Activated gamma-delta T cell (primary cell): ENCODE results near the gene AOX1.
"Not testable (repeated sequence)": the region's sequence is repeated elsewhere in the genome, so short reads cannot be mapped to it uniquely, and the experiment has no call there.

Experiments
- DNase-seq: peaks from one replicate; lab custom pipeline; 2025; lab: John Stamatoyannopoulos, UW
- total RNA-seq, 2 donors: gene quantifications; one replicate each; lab custom pipeline; 2026; lab: John Stamatoyannopoulos, UW

Gene AOX1
- 0 to 0.05 reads per million in 2 donors for total RNA-seq

GRCh38 chr2:200585730-200586643 is at the start of gene AOX1:
Gene AOX1, plus strand, starts transcription at chr2:200586014. Its CDS starts 95 bp downstream, at chr2:200586109.
- DNase-seq: no peak

DNA sequence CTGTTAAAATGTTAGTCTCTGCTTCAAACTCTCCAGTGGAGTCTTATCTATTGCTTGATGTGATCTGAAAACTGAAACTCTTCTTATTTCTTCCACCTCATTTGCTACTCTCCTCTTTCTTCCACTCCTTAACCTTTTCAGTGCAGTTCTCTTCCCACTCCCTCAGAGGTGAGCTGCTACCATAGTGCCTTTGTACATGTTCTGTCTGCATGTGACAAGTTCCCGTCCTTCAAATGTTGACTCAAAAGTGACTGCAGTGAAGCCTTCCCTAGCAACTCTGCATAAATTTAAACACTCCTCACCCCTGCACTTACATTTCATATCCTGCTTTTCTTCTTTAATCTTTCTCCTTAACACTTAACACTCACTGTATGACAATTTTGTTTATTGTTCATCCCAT is 47.7 kb upstream of the AOX1 start:
- no peak for DNase-seq

GRCh38 chr2:200540793-200541192 is 45.0 kb upstream of the AOX1 start:
- DNase-seq: no peak

- not testable (repeated sequence) for DNase-seq
Measured at GRCh38 chr2:200566596-200566995, 19.2 kb upstream of the AOX1 start.

DNA sequence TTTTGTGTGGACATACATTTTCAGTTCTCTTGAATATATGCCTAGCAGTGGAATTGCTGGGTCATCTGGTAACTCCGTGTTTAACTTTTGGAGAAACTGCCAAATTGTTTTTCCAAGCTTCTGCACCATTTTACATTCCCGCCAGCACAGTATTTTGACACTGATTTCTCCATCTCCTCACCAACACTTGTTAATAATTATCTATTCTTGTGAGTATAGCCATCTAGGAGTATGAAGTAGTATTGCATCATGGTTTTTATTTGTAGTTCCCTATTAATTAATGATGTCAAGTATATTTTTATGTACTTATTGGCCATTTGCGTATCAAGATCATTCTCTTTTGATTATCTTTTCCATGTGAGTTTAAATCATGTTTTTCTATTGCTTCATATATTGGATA is 17.9 kb upstream of the AOX1 start:
- no peak for DNase-seq

DNA sequence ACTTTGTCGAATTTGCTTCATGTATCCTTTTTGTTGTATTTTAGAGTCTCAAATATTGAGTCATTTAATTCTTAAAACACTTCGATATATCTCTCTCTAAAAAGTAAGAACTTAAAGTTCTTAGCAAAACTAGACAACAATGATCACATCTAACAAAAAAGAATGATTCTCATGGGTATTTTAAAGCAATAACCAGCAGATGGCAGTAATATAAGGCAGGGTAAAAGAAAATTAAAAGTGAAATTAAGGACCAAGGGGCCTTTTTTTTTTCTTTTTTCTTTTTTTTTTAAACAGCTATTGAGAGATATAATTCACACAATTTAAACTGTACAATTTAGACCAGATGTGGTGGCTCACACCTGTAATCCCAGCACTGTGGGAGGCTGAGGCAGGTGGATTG is 9.9 kb upstream of the AOX1 start:
- DNase-seq: no peak

DNA sequence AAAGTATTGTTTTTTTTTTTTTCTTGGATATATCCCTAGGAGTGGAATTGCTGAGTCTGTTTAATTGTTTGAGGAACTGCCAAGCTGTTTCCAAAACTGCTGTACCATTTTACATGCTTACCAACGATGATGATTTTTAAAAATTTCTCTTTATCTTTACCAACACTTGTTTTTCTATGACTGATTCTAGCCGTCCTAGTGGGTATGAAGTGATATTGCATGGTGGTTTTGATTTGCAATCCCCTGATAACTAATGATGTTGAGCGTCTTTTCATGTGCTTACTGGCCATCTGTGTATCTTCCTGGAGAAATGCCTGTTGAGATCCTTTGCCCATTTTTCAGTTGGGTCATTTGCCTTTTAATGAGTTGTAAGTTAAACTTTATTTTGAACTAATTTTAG is 8.8 kb upstream of the AOX1 start:
- DNase-seq: no peak

DNA sequence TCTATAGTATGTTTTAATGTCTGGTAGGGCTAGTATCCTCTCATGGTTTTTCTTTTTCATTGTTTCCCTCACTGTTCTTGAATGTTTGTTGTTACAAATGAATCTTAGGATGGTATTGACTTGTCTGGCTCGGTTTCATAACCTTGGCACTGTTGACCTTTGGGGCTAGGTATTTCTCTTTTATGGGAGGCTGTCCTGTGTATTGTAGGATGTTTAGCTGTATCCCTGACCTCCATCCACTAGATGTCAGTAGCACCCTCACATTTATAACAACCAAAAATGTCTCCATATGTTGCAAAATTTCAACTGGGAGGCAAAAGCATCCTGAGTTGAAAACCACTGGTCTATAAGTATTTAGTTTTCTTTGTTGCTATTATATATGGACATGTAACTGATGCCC is 7.0 kb upstream of the AOX1 start:
- DNase-seq: no peak

- no peak for DNase-seq
Measured at GRCh38 chr2:200584639-200585038, 1.2 kb upstream of the AOX1 start.

DNA sequence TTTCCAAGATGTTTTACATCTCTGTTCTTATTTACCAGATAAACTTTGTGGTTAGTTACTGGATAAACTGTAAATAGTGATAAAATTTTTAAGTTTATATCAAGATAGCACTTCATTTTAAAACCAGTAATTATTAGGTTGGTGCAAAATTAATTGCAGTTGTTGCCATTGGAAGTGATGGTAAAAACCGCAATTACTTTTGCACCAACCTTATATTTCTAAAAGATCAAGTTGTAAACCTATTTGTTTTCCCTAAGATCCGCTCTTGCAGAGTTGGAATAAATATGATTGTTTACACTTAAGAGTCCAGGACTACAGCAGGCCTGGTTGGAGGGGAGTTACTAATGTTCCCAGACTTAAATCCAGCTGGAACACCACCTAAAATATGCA is 479 bp upstream of the AOX1 start:
- DNase-seq: no peak

- DNase-seq: no peak
Measured at GRCh38 chr2:200586644-200586975, 796 bp downstream of the AOX1 start.

- no peak for DNase-seq
Measured at GRCh38 chr2:200587007-200587616, 1.3 kb downstream of the AOX1 start.

GRCh38 chr2:200588076-200588678 is 2.4 kb downstream of the AOX1 start:
- no peak for DNase-seq

- no peak for DNase-seq
Measured at GRCh38 chr2:200590090-200590489, 4.3 kb downstream of the AOX1 start.

DNA sequence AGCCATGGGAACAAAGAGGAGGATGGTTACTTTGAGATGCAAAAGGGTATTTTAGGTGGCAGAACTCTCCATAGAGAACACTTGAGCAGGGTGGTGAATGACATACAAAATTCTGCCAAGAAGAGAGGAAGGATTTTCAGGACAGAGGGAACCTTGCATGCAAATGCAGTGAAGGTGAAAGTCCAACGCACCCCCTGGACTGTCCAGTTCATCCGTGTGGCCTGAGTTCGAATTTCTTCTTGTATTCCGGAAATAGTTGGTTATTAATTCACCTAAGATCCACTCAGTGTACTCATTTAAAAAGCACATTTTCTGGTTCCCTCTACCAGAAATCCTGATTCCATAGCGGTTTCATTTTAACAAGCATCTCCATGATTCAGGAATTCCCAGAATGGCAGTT is 5.5 kb downstream of the AOX1 start:
- DNase-seq: no peak

- DNase-seq: no peak
Measured at GRCh38 chr2:200592406-200593075, 6.7 kb downstream of the AOX1 start.

GRCh38 chr2:200593905-200594304 is 8.1 kb downstream of the AOX1 start:
- no peak for DNase-seq

DNA sequence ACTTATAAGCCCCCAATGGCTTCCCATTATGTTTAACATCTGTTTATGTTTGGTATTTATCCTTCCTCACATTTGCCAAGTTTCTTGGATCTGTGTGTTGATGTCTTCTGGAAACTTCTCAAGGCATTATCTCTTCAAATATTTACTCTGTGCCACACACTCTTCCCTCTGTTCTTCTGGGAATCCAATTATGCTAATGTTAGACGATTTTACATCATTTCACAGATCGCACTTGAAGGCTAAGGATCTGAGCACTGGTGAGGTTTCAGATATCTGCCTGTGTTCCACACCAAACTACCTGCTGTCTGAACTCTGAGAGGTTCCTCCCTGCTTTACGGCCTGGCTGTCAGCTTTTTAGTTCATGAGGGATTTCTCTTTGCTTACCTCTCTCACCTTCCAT is 10.1 kb downstream of the AOX1 start:
- no peak for DNase-seq

GRCh38 chr2:200596774-200597570 is 11.2 kb downstream of the AOX1 start:
- DNase-seq: no peak

- no peak for DNase-seq
Measured at GRCh38 chr2:200599206-200599605, 13.4 kb downstream of the AOX1 start.

GRCh38 chr2:200600549-200601225 is 14.9 kb downstream of the AOX1 start:
- DNase-seq: no peak
